ENCODE data around the gene INIP. TPM values are rescaled to one million over a fixed set of nuclear protein-coding genes. Genes with fewer than 3 reads are reported as not detected.
"Not testable (repeated sequence)": the region's sequence is repeated elsewhere in the genome, so short reads cannot be mapped to it uniquely, and the experiment has no call there.

The INIP gene
- total RNA-seq, 2 experiments from 2014 or later: 28.9 to 31.0 TPM

DNA sequence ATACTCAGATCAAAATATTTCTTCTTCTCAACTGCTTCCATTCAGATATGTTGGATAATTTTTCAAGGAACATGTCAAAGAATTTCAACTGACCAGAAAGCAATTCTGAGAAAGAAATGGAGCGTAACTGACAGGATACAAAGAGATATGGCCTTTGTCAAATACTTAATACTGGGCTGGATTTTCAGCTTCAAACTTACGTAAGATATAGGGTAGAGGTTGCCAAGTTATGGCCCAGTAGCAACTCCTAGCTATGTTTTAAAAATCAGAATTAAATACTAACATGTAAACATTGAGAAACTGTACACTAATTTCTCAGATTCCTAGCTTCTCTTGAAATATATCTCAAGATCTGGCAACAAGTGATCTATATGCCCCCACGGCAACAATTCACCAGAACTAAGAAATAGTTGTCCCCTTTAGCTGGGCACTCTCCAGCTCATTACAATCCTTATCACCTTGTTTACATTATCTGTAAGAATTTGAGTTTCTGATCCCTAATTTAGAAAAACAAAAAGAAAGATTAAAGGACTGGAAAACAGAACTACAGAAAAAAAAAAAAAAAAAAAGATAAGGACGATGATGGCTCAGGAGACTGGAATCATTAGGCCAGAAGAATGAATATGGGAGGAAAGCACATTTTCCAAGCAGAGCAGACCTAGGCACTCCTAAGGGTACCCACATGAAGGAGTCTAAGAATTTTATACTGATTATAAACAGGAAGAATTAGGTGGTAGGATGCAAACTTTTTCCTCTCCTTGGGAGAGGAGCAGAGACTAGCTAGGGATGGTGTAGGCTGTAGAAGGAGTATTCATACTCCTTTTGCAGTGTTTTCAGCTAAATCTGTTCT is 23.0 kb downstream of the INIP start:
- Mint-ChIP-seq H3K27me3 (no peaks in the 10 kb centered on the region), H3K27ac (no peak overlapping the region), H3K36me3 (ENCODE audit: low read depth) (peaks cover 34% of the 10 kb centered on the region), H3K9me3 (no peaks in the 10 kb centered on the region), H3K4me3 (no peak overlapping the region), H3K4me1 (ENCODE audit: low read depth) (peaks cover 22% of the 10 kb centered on the region)
- ATAC-seq (no peak), DNase-seq (no peak)
- CTCF ChIA-PET: interaction anchor here (0.9 to 1.6 kb wide), 3 partner anchors 10 to 98 kb away, joined by 3 read pairs; no protein-coding TSS in a partner anchor
- POLR2A ChIA-PET: no interaction called here
- intact Hi-C loops (cut with micrococcal nuclease): no loop called here
- TF ChIP-seq, protein P1, sequence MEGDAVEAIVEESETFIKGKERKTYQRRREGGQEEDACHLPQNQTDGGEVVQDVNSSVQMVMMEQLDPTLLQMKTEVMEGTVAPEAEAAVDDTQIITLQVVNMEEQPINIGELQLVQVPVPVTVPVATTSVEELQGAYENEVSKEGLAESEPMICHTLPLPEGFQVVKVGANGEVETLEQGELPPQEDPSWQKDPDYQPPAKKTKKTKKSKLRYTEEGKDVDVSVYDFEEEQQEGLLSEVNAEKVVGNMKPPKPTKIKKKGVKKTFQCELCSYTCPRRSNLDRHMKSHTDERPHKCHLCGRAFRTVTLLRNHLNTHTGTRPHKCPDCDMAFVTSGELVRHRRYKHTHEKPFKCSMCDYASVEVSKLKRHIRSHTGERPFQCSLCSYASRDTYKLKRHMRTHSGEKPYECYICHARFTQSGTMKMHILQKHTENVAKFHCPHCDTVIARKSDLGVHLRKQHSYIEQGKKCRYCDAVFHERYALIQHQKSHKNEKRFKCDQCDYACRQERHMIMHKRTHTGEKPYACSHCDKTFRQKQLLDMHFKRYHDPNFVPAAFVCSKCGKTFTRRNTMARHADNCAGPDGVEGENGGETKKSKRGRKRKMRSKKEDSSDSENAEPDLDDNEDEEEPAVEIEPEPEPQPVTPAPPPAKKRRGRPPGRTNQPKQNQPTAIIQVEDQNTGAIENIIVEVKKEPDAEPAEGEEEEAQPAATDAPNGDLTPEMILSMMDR (IDR thresholded peaks at IDR 0.05): no peak

DNA sequence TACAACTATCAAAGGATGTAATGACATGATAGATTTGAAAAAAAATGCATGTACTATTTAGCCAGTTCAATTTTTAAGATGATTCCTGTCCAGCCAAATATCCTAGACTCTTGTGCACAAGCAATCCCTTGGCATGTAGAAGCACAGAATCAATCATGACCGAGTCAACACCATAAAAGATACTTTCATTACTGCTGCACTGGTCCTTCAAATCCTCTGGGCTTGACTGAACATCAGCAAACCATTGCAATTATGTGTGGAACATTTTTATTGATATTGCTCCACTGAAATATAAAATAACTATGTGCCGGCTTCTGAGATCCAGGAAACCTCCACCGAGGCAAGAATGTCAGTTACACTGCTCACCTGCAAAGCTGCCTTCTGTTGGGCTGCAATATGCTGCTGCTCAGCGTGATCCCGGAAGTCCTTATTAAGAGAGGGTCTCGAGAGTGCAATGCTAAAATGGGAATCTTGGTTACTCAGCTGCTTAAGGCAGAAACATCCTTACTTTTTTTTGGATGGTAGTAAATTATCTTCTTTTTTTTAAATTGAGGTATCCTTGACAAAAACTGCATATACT is 28.7 kb downstream of the INIP start:
- H3K27me3 Mint-ChIP-seq: no peaks in the 10 kb centered on the region
- no peak overlapping the region for H3K27ac Mint-ChIP-seq
- intact Hi-C loops (cut with micrococcal nuclease): no loop called here
- H3K36me3 Mint-ChIP-seq (ENCODE audit: low read depth): peaks cover 41% of the 10 kb centered on the region
- no peak overlapping the region for H3K4me3 Mint-ChIP-seq
- TF ChIP-seq, protein P1 (IDR thresholded peaks at IDR 0.05): no peak
- ChIA-PET POLR2A (no interaction called here), CTCF (no interaction called here)
- no peak for DNase-seq
- H3K9me3 Mint-ChIP-seq: no peaks in the 10 kb centered on the region
- H3K4me1 Mint-ChIP-seq (ENCODE audit: low read depth): no peaks in the 10 kb centered on the region
- ATAC-seq: no peak

DNA sequence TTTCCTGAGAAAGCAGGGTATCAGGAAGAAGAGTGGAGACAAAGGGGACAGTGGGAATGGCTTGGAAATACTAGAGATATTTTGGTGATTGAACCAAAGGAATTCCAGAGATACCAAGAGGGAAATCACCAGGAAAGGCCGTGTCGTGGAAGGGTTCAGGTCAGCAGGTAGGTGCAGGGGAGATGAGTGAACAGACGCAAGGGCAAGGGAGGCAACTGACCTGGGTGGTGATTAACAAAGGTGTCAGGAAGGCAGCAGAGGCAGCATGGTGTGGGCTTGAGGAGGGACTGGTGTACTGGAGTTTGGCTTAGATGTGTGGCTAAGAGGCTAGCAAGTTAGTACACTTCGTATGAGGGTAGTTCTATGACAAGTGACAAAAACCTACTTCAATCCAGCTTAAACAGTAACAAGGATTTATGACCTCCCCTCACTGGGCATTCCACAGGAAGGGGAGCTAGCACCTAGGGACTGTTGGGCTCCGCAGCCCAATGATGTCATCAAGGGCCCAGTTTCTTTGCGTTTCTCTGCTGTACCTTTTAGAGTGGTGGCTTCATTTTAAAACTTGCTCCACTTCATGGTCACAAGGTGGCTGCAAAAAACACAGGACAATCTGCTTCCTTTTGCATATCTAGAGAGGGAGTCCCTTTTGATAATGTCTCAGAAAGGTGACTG is 37.0 kb downstream of the INIP start:
- Mint-ChIP-seq H3K27ac (no peak overlapping the region), H3K36me3 (ENCODE audit: low read depth) (peaks cover 19% of the 10 kb centered on the region), H3K27me3 (peaks cover 2% of the 10 kb centered on the region), H3K9me3 (peaks cover 11% of the 10 kb centered on the region), H3K4me3 (no peak overlapping the region), H3K4me1 (ENCODE audit: low read depth) (peaks cover 5% of the 10 kb centered on the region)
- POLR2A ChIA-PET: no interaction called here
- TF ChIP-seq, protein P1 (IDR thresholded peaks at IDR 0.05): no peak
- no peak for DNase-seq
- CTCF ChIA-PET: no interaction called here
- intact Hi-C loops (cut with micrococcal nuclease): no loop called here
- no peak for ATAC-seq

DNA sequence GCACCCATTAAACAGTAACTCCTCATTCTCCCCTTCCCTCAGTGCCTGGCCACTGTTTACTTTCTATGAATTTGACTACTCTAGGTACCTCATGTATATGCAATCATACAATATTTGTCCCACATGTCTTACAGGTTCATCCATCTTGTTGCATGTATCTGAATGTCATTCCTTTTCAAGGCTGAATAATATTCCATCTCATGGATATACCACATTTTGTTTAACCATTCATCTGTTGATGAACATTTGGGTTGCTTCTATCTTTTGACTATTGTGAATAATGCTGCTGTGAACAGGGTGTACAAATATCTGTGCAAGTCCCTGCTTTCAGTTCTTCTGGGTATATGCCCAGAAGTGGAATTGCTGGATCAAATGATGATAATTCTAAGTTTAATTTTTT is 40.9 kb downstream of the INIP start:
- H3K27ac Mint-ChIP-seq: no peak overlapping the region
- POLR2A ChIA-PET: no interaction called here

DNA sequence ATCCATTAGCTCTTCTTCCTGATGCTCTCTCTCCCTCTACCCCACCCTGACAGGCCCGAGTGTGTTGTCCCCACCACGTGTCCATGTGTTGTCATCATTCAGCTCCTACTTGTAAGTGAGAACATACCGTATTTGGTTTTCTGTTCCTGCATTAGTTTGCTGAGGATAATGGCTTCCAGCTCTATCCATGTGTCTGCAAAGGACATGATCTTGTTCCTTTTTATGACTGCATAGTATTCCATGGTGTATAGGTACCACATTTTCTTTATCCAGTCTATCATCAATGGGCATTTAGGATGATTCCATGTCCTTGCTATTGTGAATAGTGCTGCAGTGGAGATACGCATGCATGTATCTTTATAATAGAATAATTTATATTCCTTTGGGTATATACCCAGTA is 44.7 kb downstream of the INIP start:
- intact Hi-C loops (cut with micrococcal nuclease); H3K27me3 Mint-ChIP-seq; H3K4me1 Mint-ChIP-seq (ENCODE audit: low read depth); CTCF ChIA-PET; POLR2A ChIA-PET; H3K9me3 Mint-ChIP-seq; H3K27ac Mint-ChIP-seq; ATAC-seq; DNase-seq; H3K36me3 Mint-ChIP-seq (ENCODE audit: low read depth); H3K4me3 Mint-ChIP-seq: not testable (repeated sequence)

More for the DNA sequence above, 40.9 kb downstream of the INIP start:
- TF ChIP-seq, protein P1 (IDR thresholded peaks at IDR 0.05): no peak
- DNase-seq (no peak), ATAC-seq (no peak)
- H3K9me3 Mint-ChIP-seq: peaks cover 11% of the 10 kb centered on the region
- CTCF ChIA-PET: no interaction called here
- no peak overlapping the region for H3K4me3 Mint-ChIP-seq
- intact Hi-C loops (cut with micrococcal nuclease): no loop called here
- no peaks in the 10 kb centered on the region for H3K4me1 Mint-ChIP-seq (ENCODE audit: low read depth)
- H3K36me3 Mint-ChIP-seq (ENCODE audit: low read depth): peaks cover 6% of the 10 kb centered on the region
- H3K27me3 Mint-ChIP-seq: peaks cover 2% of the 10 kb centered on the region
